MCF 10A (cell line): ENCODE results near the gene IKZF5. TPM values are rescaled to one million over a fixed set of nuclear protein-coding genes. Genes with fewer than 3 reads are reported as not detected.

Source experiments
- BruUV-seq: library from RNA; stranded (reverse); fragments of 400-500 nt; replicated peaks from 2 replicates; lab custom pipeline; 2021; lab: Mats Ljungman, UMichigan
- CTCF ChIA-PET: fragments of 300-600 bp; sonication (Branson Sonifier 250); formaldehyde crosslinking; extraction: SDS; loops from one replicate; lab custom pipeline; 2021; ENCODE audit warnings: antibody characterized with exemption, inconsistent platforms; lab: Yijun Ruan, JAX
- POLR2A ChIA-PET: fragments of 300-600, 350-650 bp; sonication (Branson Sonifier 250); formaldehyde crosslinking; extraction: SDS; loops from one replicate; lab custom pipeline; 2020; ENCODE audit warnings: antibody characterized with exemption, inconsistent platforms; lab: Yijun Ruan, JAX
- DNase-seq: peaks from one replicate; pipeline ENCODE4 v3.0.0-alpha.2; 2018; ENCODE audit not compliant: unreplicated experiment
- H3K27ac Mint-ChIP-seq: one replicate; pipeline ENCODE4 v1.8.0; 2022; ENCODE audit warnings: mild to moderate bottlenecking, low read depth, mixed read lengths; ENCODE audit not compliant: unreplicated experiment
- H3K27me3 Mint-ChIP-seq: one replicate; pipeline ENCODE4 v1.8.0; 2022; ENCODE audit warnings: mixed read lengths; ENCODE audit not compliant: insufficient read depth, unreplicated experiment
- H3K36me3 Mint-ChIP-seq: one replicate; pipeline ENCODE4 v1.8.0; 2022; ENCODE audit warnings: mild to moderate bottlenecking, moderate library complexity, mixed read lengths; ENCODE audit not compliant: insufficient read depth, unreplicated experiment
- H3K4me1 Mint-ChIP-seq: one replicate; pipeline ENCODE4 v1.8.0; 2022; ENCODE audit warnings: mixed read lengths; ENCODE audit not compliant: insufficient read depth, unreplicated experiment
- H3K4me3 Mint-ChIP-seq: one replicate; pipeline ENCODE4 v1.8.0; 2022; ENCODE audit warnings: mild to moderate bottlenecking, moderate library complexity, mixed read lengths; ENCODE audit not compliant: unreplicated experiment
- H3K9me3 Mint-ChIP-seq: one replicate; pipeline ENCODE4 v1.8.0; 2022; ENCODE audit warnings: mixed read lengths; ENCODE audit not compliant: unreplicated experiment
- CTCF ChIP-seq: fragments of 200-600 bp; IDR thresholded peaks from one replicate; pipeline ENCODE4 v1.8.0; 2022; ENCODE audit warnings: antibody characterized with exemption, mild to moderate bottlenecking; ENCODE audit not compliant: unreplicated experiment
- intact Hi-C: fragments of 100-400 bp; cut with micrococcal nuclease; formaldehyde crosslinking; loops from 2 replicates; pipeline ENCODE4 v1.14.1; 2022
- total RNA-seq: library from RNA; stranded (reverse); gene quantifications from 2 replicates; pipeline ENCODE4 v1.2.3, GENCODE V29; 2022

IKZF5 gene
- total RNA-seq, 1 experiment from 2014 or later = 16.4 TPM

- H3K4me3 Mint-ChIP-seq = no peak overlapping the region
- intact Hi-C loops = loop anchor here (5.0 kb wide), 1 partner anchor 923 kb away; no protein-coding TSS in a partner anchor
Measured at GRCh38 chr10:123044391-123044790, 35.8 kb upstream of the IKZF5 start.

GRCh38 chr10:123043409-123043925 is 34.9 kb upstream of the IKZF5 start:
- no peaks in the 10 kb centered on the region for H3K9me3 Mint-ChIP-seq
- BruUV-seq = no TSS peak
- H3K36me3 Mint-ChIP-seq = peaks cover 16% of the 10 kb centered on the region
- intact Hi-C loops = loop anchor here (1.0 to 5.0 kb wide), 4 partner anchors 90 to 924 kb away; no protein-coding TSS in a partner anchor
- peak; percentile 86 for TF ChIP-seq CTCF
- no peaks in the 10 kb centered on the region for H3K4me1 Mint-ChIP-seq
- POLR2A ChIA-PET = interaction anchor here (0.6 to 2.4 kb wide), 4 partner anchors 24 to 500 kb away, joined by 3 to 10 read pairs (median 4); no protein-coding TSS in a partner anchor
- H3K27ac Mint-ChIP-seq = no peak overlapping the region
- no peak overlapping the region for H3K4me3 Mint-ChIP-seq
- peak; percentile 79 for DNase-seq
- CTCF ChIA-PET = interaction anchor here (0.5 to 5.4 kb wide), 50 partner anchors 10 to 990 kb away, joined by 3 to 51 read pairs (median 4); partner anchors contain the start of gene PSTK
- no peaks in the 10 kb centered on the region for H3K27me3 Mint-ChIP-seq

More at GRCh38 chr10:123044391-123044790, 35.8 kb upstream of the IKZF5 start:
- Mint-ChIP-seq H3K27me3 (no peaks in the 10 kb centered on the region), H3K27ac (no peak overlapping the region), H3K4me1 (no peaks in the 10 kb centered on the region), H3K9me3 (no peaks in the 10 kb centered on the region), H3K36me3 (peaks cover 12% of the 10 kb centered on the region)
- BruUV-seq = no TSS peak
- peak; percentile 44 for DNase-seq
- POLR2A ChIA-PET = interaction anchor here (0.5 to 2.4 kb wide), 3 partner anchors 20 to 336 kb away, joined by 3 to 10 read pairs (median 3); no protein-coding TSS in a partner anchor
- TF ChIP-seq CTCF = peak; percentile 23
- CTCF ChIA-PET = interaction anchor here (0.6 to 5.4 kb wide), 16 partner anchors 22 to 522 kb away, joined by 3 to 51 read pairs (median 4); partner anchors contain the start of gene BUB3

GRCh38 chr10:123042708-123043408 is 34.3 kb upstream of the IKZF5 start:
- Mint-ChIP-seq H3K36me3 (peaks cover 16% of the 10 kb centered on the region), H3K4me1 (no peaks in the 10 kb centered on the region), H3K27me3 (no peaks in the 10 kb centered on the region), H3K4me3 (no peak overlapping the region), H3K9me3 (no peaks in the 10 kb centered on the region), H3K27ac (no peak overlapping the region)
- intact Hi-C loops = loop anchor here (1.0 to 5.0 kb wide), 4 partner anchors 90 to 924 kb away; no protein-coding TSS in a partner anchor
- POLR2A ChIA-PET = interaction anchor here (0.6 to 2.4 kb wide), 4 partner anchors 24 to 501 kb away, joined by 3 to 10 read pairs (median 4); no protein-coding TSS in a partner anchor
- TF ChIP-seq CTCF = no peak
- CTCF ChIA-PET = interaction anchor here (0.6 to 5.4 kb wide), 46 partner anchors 10 to 1198 kb away, joined by 3 to 51 read pairs (median 4); partner anchors contain the start of gene PSTK
- no TSS peak for BruUV-seq
- DNase-seq = no peak

- no TSS peak for BruUV-seq
- Mint-ChIP-seq H3K36me3 (peaks cover 16% of the 10 kb centered on the region), H3K27me3 (no peaks in the 10 kb centered on the region), H3K9me3 (no peaks in the 10 kb centered on the region), H3K4me3 (no peak overlapping the region), H3K27ac (no peak overlapping the region), H3K4me1 (no peaks in the 10 kb centered on the region)
- ChIA-PET POLR2A (no interaction called here), CTCF (interaction anchor here (5.4 kb wide), 1 partner anchor 340 kb away, joined by 51 read pairs; no protein-coding TSS in a partner anchor)
- intact Hi-C loops = no loop called here
- no peak for TF ChIP-seq CTCF
- DNase-seq = no peak
Measured at GRCh38 chr10:123039632-123039930, 31.0 kb upstream of the IKZF5 start.
